Activated CD8-positive, alpha-beta T cell treated with anti-CD3 and anti-CD28 coated beads for 36 hours (primary cell): Measurements from ENCODE around the gene PEX11G. TPM values are rescaled to one million over a fixed set of nuclear protein-coding genes. Genes with fewer than 3 reads are reported as not detected.

Experiments
- ATAC-seq: fragments of 200-7000 bp; cut with Tn5 transposase; one replicate; pipeline ENCODE4 v1.10.0; 2021; ENCODE audit warnings: mild to moderate bottlenecking, moderate library complexity
- CTCF ChIA-PET: fragments of 350-600 bp; sonication (Branson Sonifier 250); formaldehyde crosslinking; loops from one replicate; lab custom pipeline; 2021; ENCODE audit warnings: antibody characterized with exemption; lab: Charles Lee
- POLR2A ChIA-PET: fragments of 350-600 bp; sonication (Branson Sonifier 250); formaldehyde crosslinking; loops from one replicate; lab custom pipeline; 2021; ENCODE audit warnings: antibody characterized with exemption; lab: Charles Lee
- DNase-seq: peaks from one replicate; pipeline ENCODE4 v3.0.0-alpha.2; 2020
- H3K27ac Mint-ChIP-seq: one replicate; pipeline ENCODE4 v1.8.0; 2021; ENCODE audit warnings: mild to moderate bottlenecking, mixed read lengths
- H3K27me3 Mint-ChIP-seq: one replicate; pipeline ENCODE4 v1.8.0; 2021; ENCODE audit warnings: mixed read lengths
- H3K36me3 Mint-ChIP-seq: one replicate; pipeline ENCODE4 v1.8.0; 2021; ENCODE audit warnings: low read depth, mixed read lengths
- H3K4me1 Mint-ChIP-seq: one replicate; pipeline ENCODE4 v1.8.0; 2021; ENCODE audit warnings: low read depth, mixed read lengths
- H3K4me3 Mint-ChIP-seq: one replicate; pipeline ENCODE4 v1.8.0; 2021; ENCODE audit warnings: mild to moderate bottlenecking, moderate library complexity, mixed read lengths
- H3K9me3 Mint-ChIP-seq: one replicate; pipeline ENCODE4 v1.8.0; 2021; ENCODE audit warnings: mixed read lengths
- CTCF ChIP-seq: fragments of 200-600 bp; IDR thresholded peaks from one replicate; pipeline ENCODE4 v1.8.0; 2022; ENCODE audit warnings: antibody characterized with exemption, mild to moderate bottlenecking
- intact Hi-C: fragments of 100-400 bp; cut with micrococcal nuclease; formaldehyde crosslinking; loops from one replicate; pipeline ENCODE4 v1.10.0; 2022
- total RNA-seq, 2 experiments: library from RNA; stranded (reverse); gene quantifications; one replicate each; pipeline ENCODE4 v1.2.3, GENCODE V29; 2021

The PEX11G gene
- total RNA-seq, 2 experiments from 2014 or later = 1.4 to 1.5 TPM

- intact Hi-C loops = no loop called here
- H3K4me3 Mint-ChIP-seq = no peak overlapping the region
- peaks cover 4% of the 10 kb centered on the region for H3K36me3 Mint-ChIP-seq
- peak overlapping the region; percentile 85 for H3K27ac Mint-ChIP-seq
- DNase-seq (no peak), ATAC-seq (peak; percentile 42)
- no peak for TF ChIP-seq CTCF
- ChIA-PET CTCF (interaction anchor here (1.1 to 1.6 kb wide), 2 partner anchors 102 to 140 kb away, joined by 3 to 4 read pairs; no protein-coding TSS in a partner anchor), POLR2A (no interaction called here)
- H3K27me3 Mint-ChIP-seq = no peaks in the 10 kb centered on the region
- H3K4me1 Mint-ChIP-seq = peaks cover 31% of the 10 kb centered on the region
- no peaks in the 10 kb centered on the region for H3K9me3 Mint-ChIP-seq
Measured at GRCh38 chr19:7428651-7429113, 60.2 kb downstream of the PEX11G start.

- no peaks in the 10 kb centered on the region for H3K27me3 Mint-ChIP-seq
- peak overlapping the region; percentile 85 for H3K27ac Mint-ChIP-seq
- DNase-seq = no peak
- ChIA-PET POLR2A (interaction anchor here (1.0 kb wide), 1 partner anchor 74 kb away, joined by 3 read pairs; no protein-coding TSS in a partner anchor), CTCF (interaction anchor here (1.0 to 1.6 kb wide), 3 partner anchors 101 to 151 kb away, joined by 3 to 4 read pairs (median 3); no protein-coding TSS in a partner anchor)
- TF ChIP-seq CTCF = no peak
- H3K36me3 Mint-ChIP-seq = peaks cover 4% of the 10 kb centered on the region
- no peak for ATAC-seq
- peaks cover 31% of the 10 kb centered on the region for H3K4me1 Mint-ChIP-seq
- H3K4me3 Mint-ChIP-seq = no peak overlapping the region
- intact Hi-C loops = no loop called here
- H3K9me3 Mint-ChIP-seq = no peaks in the 10 kb centered on the region
Measured at GRCh38 chr19:7427944-7428343, 60.9 kb downstream of the PEX11G start.

GRCh38 chr19:7426986-7427385 is 61.8 kb downstream of the PEX11G start:
- no peak for TF ChIP-seq CTCF

More at GRCh38 chr19:7426986-7427385, 61.8 kb downstream of the PEX11G start:
- Mint-ChIP-seq H3K27me3 (no peaks in the 10 kb centered on the region), H3K27ac (peak overlapping the region; percentile 85), H3K36me3 (peaks cover 6% of the 10 kb centered on the region), H3K4me1 (peaks cover 31% of the 10 kb centered on the region), H3K9me3 (no peaks in the 10 kb centered on the region), H3K4me3 (no peak overlapping the region)
- DNase-seq (peak; percentile 67), ATAC-seq (peak; percentile 69)
- CTCF ChIA-PET = interaction anchor here (1.0 to 1.6 kb wide), 2 partner anchors 89 to 100 kb away, joined by 3 to 4 read pairs; partner anchors contain the start of gene ZNF358
- intact Hi-C loops = no loop called here
- POLR2A ChIA-PET = interaction anchor here (1.0 kb wide), 1 partner anchor 73 kb away, joined by 3 read pairs; no protein-coding TSS in a partner anchor

Other genes starting within 250 kb of the PEX11G start
- 1 to 10 TPM in 1 of 2 experiments, under 1 TPM in 1; 0.87 to 1.0 TPM for gene INSR, start 194.6 kb downstream of the PEX11G start, total RNA-seq
- gene ARHGEF18, start 140.1 kb downstream of the PEX11G start, total RNA-seq = 10 to 100 TPM; 25.9 to 36.4 TPM
- gene ZNF358, start 27.1 kb upstream of the PEX11G start, total RNA-seq = 1 to 10 TPM; 4.8 to 6.5 TPM
- 1 to 10 TPM; 7.9 to 9.2 TPM for gene MCOLN1, start 33.6 kb upstream of the PEX11G start, total RNA-seq
- 10 to 100 TPM; 79.2 to 90.3 TPM for gene PNPLA6, start 46.7 kb upstream of the PEX11G start, total RNA-seq
- under 1 TPM; 0.25 to 0.63 TPM for gene CAMSAP3, start 106.8 kb upstream of the PEX11G start, total RNA-seq
- 10 to 100 TPM; 50.7 to 54.1 TPM for gene XAB2, start 140.5 kb upstream of the PEX11G start, total RNA-seq
- gene PET100, start 140.8 kb upstream of the PEX11G start, total RNA-seq = 10 to 100 TPM; 71.8 to 83.3 TPM
- gene PCP2, start 144.7 kb upstream of the PEX11G start, total RNA-seq = 1 to 10 TPM; 4.0 to 4.8 TPM
- 10 to 100 TPM; 96.4 to 99.2 TPM for gene STXBP2, start 148.1 kb upstream of the PEX11G start, total RNA-seq
- gene RETN, start 180.0 kb upstream of the PEX11G start, total RNA-seq = not detected
- gene MCEMP1, start 188.1 kb upstream of the PEX11G start, total RNA-seq = not detected
- 10 to 100 TPM; 85.0 to 85.9 TPM for gene TRAPPC5, start 191.8 kb upstream of the PEX11G start, total RNA-seq
- 1 to 10 TPM; 3.0 to 3.7 TPM for gene FCER2, start 213.1 kb upstream of the PEX11G start, total RNA-seq
- gene CLEC4G, start 243.1 kb upstream of the PEX11G start, total RNA-seq = not detected